Heart left ventricle (tissue), 13 donors: ENCODE measurements around the gene NEDD4L.

Experiments
- CTCF ChIP-seq, 12 donors: fragments of 200-600 bp; sonication (generic) in 4 of 12; IDR thresholded peaks; one replicate each; pipeline versions ENCODE4 v1.5.0 to v1.8.0; 2018 to 2022; ENCODE audit warnings: antibody characterized with exemption in 12 of 12, mild to moderate bottlenecking in 5 of 12
- POLR2A ChIP-seq, 2 donors: fragments of 450-650 bp; IDR thresholded peaks; one replicate each; pipeline ENCODE4 v1.6.1; 2017; ENCODE audit warnings: antibody characterized with exemption in 2 of 2, mild to moderate bottlenecking in 2 of 2, moderate library complexity in 2 of 2
- donor health status: ischemic (EF 13 %, LVEDD 7.1; RV severe dilation, severe dysfunction).
- donor health status: DM: no; HTN: yes; CAD: no.
- donor health status: DM: no; HTN: no; CAD: no.
- donor health status: ischemic (EF 25% LVEDD 6.9; RV normal size, moderate dysfunction).
- donor health status: ischemic (EF 25% LVEDD 5.7; RV mildly dilated, moderate dysfunction).
- donor health status: ischemic (EF 35%, LVEDD 5.7; RV mildly dilated, moderate dysfunction).
- donor health status: nonischemic (EF 11% LVEDD 7.7; RV severe dilation, severe dysfunction).
- donor health status: DM: yes; HTN: yes; CAD: no.
- donor health status: PGD.
- donor health status: ischemic (EF 29% LVEDD 5.4; RV normal size, mild dysfunction).
- donor health status: nonischemic (EF 23%, LVEDD 6.1; RV moderate dilation, normal function).

- no peak for TF ChIP-seq CTCF (IDR thresholded peaks at IDR 0.05)
- TF ChIP-seq POLR2A (IDR thresholded peaks at IDR 0.05) = no peak
Measured at GRCh38 chr18:58239879-58240278, 195.9 kb downstream of the NEDD4L start.
